GM10847 (cell line): ENCODE measurements around the gene SYT7.

Source experiments
- POLR2A ChIP-seq: IDR thresholded peaks from 2 replicates; pipeline ENCODE4 v1.6.1; 2011; ENCODE audit not compliant: insufficient read length; ENCODE audit errors: extremely low read depth

SYT7 gene, protein sequence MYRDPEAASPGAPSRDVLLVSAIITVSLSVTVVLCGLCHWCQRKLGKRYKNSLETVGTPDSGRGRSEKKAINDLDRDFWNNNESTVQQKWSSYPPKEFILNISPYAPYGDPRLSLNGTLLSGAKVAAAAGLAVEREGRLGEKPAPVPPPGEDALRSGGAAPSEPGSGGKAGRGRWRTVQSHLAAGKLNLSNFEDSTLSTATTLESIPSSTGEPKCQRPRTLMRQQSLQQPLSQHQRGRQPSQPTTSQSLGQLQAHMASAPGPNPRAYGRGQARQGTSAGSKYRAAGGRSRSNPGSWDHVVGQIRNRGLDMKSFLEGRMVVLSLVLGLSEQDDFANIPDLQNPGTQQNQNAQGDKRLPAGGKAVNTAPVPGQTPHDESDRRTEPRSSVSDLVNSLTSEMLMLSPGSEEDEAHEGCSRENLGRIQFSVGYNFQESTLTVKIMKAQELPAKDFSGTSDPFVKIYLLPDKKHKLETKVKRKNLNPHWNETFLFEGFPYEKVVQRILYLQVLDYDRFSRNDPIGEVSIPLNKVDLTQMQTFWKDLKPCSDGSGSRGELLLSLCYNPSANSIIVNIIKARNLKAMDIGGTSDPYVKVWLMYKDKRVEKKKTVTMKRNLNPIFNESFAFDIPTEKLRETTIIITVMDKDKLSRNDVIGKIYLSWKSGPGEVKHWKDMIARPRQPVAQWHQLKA

GRCh38 chr11:61581030-61581928 is at the start of gene SYT7:
TSS of gene SYT7 (minus strand) at chr11:61581076. CDS start at chr11:61580820, 256 bp downstream.
- TF ChIP-seq POLR2A = no peak

- TF ChIP-seq POLR2A = no peak
Measured at GRCh38 chr11:61630089-61630488, 49.2 kb upstream of the SYT7 start.

DNA sequence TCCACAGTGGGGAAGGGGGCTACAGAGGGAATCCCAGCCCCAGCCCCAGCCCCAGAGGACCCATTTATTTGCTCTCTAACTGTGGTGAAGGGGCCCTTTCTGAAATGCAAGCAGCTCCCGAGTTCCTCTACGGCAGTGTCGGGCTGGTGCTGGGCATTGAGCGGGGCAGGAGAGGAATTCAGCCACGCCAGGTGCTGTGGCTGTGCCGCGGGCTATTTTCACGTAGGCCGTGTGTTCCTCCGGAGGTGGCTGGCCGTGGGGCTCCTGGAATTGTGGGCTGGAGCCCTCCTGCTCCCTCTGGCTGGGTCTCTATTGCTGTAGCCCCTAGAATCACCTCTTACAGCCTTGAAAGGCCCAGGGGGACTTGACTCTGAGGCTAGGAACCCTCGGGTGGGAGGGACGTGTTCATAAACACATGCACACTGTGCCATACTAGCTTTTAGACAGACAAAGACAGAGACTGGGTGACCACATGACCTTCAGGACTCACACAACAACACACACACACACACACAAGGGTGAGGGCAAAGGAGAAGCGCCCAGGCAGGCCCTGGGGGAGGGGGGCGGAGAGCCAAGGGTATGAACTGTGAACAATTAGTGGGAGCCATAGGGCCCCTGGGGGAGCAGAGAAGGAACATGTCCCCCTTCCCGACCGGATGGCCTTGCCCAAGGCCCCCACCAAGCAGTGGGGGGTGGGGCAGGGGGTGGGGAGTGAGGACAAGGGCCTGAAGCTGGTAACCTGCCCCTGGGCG is 48.4 kb upstream of the SYT7 start:
- TF ChIP-seq POLR2A = no peak

GRCh38 chr11:61628662-61628970 is 47.7 kb upstream of the SYT7 start:
- no peak for TF ChIP-seq POLR2A

GRCh38 chr11:61627850-61628661 is 47.2 kb upstream of the SYT7 start:
- no peak for TF ChIP-seq POLR2A

DNA sequence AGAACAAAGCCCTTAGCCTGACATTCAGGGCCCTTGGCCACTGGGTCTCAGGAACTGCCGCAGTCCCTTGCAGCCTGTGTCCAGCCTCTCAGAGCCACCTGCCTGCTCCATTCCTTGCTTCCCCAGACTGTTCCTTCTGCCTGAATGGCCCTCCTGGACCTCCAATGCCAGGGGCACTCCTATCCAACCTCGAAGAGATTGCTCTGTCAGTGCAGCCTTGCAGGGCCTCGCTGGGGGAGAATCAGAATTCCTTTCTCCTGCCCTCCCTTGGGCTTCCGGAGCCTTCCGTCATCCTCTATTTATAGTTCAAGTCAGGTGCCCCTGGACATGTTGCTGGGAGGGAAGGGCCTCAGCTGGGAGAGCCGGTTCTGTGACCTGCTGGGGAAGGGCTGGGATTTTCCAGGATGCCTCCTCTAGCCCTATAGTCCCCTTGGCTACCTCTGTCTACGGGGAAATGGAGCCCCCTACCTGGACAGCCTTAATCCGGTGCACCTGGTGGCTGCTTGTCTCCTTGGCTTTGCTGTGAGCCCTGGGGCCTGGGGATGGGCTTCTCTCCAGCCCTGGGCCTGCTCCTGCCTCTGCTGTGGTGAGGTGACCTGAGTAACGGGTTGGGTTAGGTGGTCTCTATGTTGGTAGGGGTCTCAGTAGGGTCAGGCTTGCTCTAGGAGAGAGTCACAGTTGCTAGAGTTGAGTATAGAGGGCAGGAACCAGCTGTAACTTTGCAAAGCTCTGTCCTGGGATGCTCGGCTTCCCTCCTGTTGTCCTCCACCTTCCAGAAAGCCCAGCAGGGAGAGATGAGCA is 45.9 kb upstream of the SYT7 start:
- TF ChIP-seq POLR2A = no peak

- TF ChIP-seq POLR2A = no peak
Measured at GRCh38 chr11:61625525-61625924, 44.6 kb upstream of the SYT7 start.

DNA sequence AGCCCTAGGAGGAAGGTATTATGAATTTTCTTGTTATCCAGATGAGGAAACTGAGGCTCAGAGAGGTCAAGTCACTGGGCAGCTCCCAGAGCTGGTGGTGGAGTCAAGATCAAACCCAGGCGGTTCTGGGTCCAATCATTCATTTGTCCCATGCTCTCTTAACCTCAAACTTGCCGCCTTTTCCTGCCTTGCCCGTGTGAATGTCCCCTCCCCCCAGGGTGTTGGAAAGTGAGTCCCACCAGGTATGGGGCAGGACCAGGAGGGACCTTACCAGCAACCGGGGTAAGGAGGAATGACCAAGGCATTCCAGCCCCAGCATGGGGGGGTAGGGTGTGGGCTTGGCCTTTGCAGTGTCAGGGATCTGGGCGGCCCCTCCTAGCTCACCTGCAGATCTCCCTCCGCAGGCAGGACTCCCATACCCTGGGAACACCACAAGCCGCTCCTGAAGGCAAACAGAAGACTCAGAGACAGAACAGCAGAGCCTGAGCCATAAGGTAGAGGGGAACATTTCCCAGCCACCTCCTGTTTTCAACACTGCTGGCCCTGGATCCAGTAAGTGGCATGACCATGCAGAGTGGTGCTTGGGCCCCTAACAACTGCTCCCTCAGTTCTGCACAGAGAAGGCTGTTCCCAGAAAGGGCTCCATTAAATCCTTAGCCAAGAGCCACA is 41.2 kb upstream of the SYT7 start:
- no peak for TF ChIP-seq POLR2A

- no peak for TF ChIP-seq POLR2A
Measured at GRCh38 chr11:61619471-61620226, 38.8 kb upstream of the SYT7 start.

- no peak for TF ChIP-seq POLR2A
Measured at GRCh38 chr11:61618978-61619377, 38.1 kb upstream of the SYT7 start.

GRCh38 chr11:61617515-61617914 is 36.6 kb upstream of the SYT7 start:
- TF ChIP-seq POLR2A = no peak

GRCh38 chr11:61616434-61616833 is 35.6 kb upstream of the SYT7 start:
- TF ChIP-seq POLR2A = no peak
